HG02588 (cell line): ENCODE measurements around the gene C6orf136.
A peak's percentile ranks its signal among the peaks of the same experiment; 100 is the strongest.

Source experiments
- ATAC-seq: cut with Tn5 transposase; IDR thresholded peaks from one replicate; pipeline ENCODE4 v1.9.1; 2021; ENCODE audit warnings: mild to moderate bottlenecking, moderate library complexity; ENCODE audit not compliant: unreplicated experiment

The C6orf136 gene

GRCh38 chr6:30615219-30615957 is 31.5 kb upstream of the C6orf136 start:
- ATAC-seq: no peak

- ATAC-seq: no peak
Observed at GRCh38 chr6:30615958-30616810, 30.7 kb upstream of the C6orf136 start.

- ATAC-seq: peak; percentile 77
Observed at GRCh38 chr6:30616811-30617564, 29.9 kb upstream of the C6orf136 start, which contains the start of gene PPP1R10. PPP1R10 (minus strand) TSS chr6:30617243; CDS start chr6:30609944, 7,299 bp downstream.

- ATAC-seq: peak; percentile 80
Observed at GRCh38 chr6:30617565-30618269, 29.2 kb upstream of the C6orf136 start, which contains the start of gene MRPS18B. MRPS18B (plus strand) TSS chr6:30617840; CDS start chr6:30617866, 26 bp downstream.

- ATAC-seq: no peak
Observed at GRCh38 chr6:30618270-30618797, 28.6 kb upstream of the C6orf136 start.

GRCh38 chr6:30619561-30619960 is 27.4 kb upstream of the C6orf136 start:
- ATAC-seq: no peak

- no peak for ATAC-seq
Observed at GRCh38 chr6:30625511-30625910, 21.4 kb upstream of the C6orf136 start.

- peak; percentile 86 for ATAC-seq
Observed at GRCh38 chr6:30626484-30627366, 20.2 kb upstream of the C6orf136 start, which contains the start of gene ATAT1. ATAT1 (plus strand) TSS chr6:30626874.

GRCh38 chr6:30635834-30636233 is 11.1 kb upstream of the C6orf136 start:
- no peak for ATAC-seq

- no peak for ATAC-seq
Observed at GRCh38 chr6:30640481-30640880, 6.5 kb upstream of the C6orf136 start.

- no peak for ATAC-seq
Observed at GRCh38 chr6:30641048-30641447, 5.9 kb upstream of the C6orf136 start.

GRCh38 chr6:30643656-30644055 is 3.3 kb upstream of the C6orf136 start:
- no peak for ATAC-seq

- no peak for ATAC-seq
Observed at GRCh38 chr6:30644769-30645168, 2.2 kb upstream of the C6orf136 start.

- ATAC-seq: no peak
Observed at GRCh38 chr6:30645989-30646388, 944 bp upstream of the C6orf136 start.

- ATAC-seq: peak; percentile 62
Observed at GRCh38 chr6:30647242-30648116, 546 bp downstream of the C6orf136 start.

GRCh38 chr6:30651143-30651542 is 4.2 kb downstream of the C6orf136 start:
- no peak for ATAC-seq

GRCh38 chr6:30654798-30655742 is 8.1 kb downstream of the C6orf136 start:
- ATAC-seq: no peak
